IPS-18a (cell line): ENCODE data around the gene SUSD6.

ENCODE experiments used
- H3K27ac ChIP-seq: one replicate; pipeline ENCODE4 v1.5.1; 2013; ENCODE audit warnings: low read length
- H3K27me3 ChIP-seq: one replicate; pipeline ENCODE4 v1.6.1; 2013; ENCODE audit warnings: mild to moderate bottlenecking, low read length; ENCODE audit not compliant: control insufficient read depth, insufficient read depth
- H3K36me3 ChIP-seq: one replicate; pipeline ENCODE4 v1.6.1; 2013; ENCODE audit warnings: low read depth, low read length; ENCODE audit not compliant: control insufficient read depth
- H3K4me1 ChIP-seq: one replicate; pipeline ENCODE4 v1.6.1; 2013; ENCODE audit warnings: low read depth, low read length; ENCODE audit not compliant: control insufficient read depth
- H3K4me3 ChIP-seq: one replicate; pipeline ENCODE4 v1.5.1; 2013; ENCODE audit warnings: low read length
- H3K9ac ChIP-seq: one replicate; pipeline ENCODE4 v1.6.1; 2013; ENCODE audit warnings: mild to moderate bottlenecking, low read length, moderate library complexity
- H3K9me3 ChIP-seq: one replicate; pipeline ENCODE4 v1.6.1; 2013; ENCODE audit warnings: low read depth, low read length; ENCODE audit not compliant: control insufficient read depth

SUSD6 gene

GRCh38 chr14:69669375-69669774, 58.0 kb downstream of the SUSD6 start:
- Histone ChIP-seq H3K27me3 (no peaks in the 10 kb centered on the region), H3K4me1 (peaks cover 7% of the 10 kb centered on the region), H3K9me3 (no peaks in the 10 kb centered on the region), H3K36me3 (no peaks in the 10 kb centered on the region), H3K4me3 (no peak overlapping the region), H3K9ac (no peak overlapping the region), H3K27ac (no peak overlapping the region)

GRCh38 chr14:69670093-69670492, 58.7 kb downstream of the SUSD6 start:
- Histone ChIP-seq H3K36me3 (no peaks in the 10 kb centered on the region), H3K4me1 (peaks cover 8% of the 10 kb centered on the region), H3K9ac (no peak overlapping the region), H3K4me3 (no peak overlapping the region), H3K9me3 (no peaks in the 10 kb centered on the region), H3K27me3 (no peaks in the 10 kb centered on the region), H3K27ac (no peak overlapping the region)

GRCh38 chr14:69671365-69672030, 60.1 kb downstream of the SUSD6 start:
- Histone ChIP-seq H3K27me3 (no peaks in the 10 kb centered on the region), H3K9ac (no peak overlapping the region), H3K4me3 (no peak overlapping the region), H3K36me3 (no peaks in the 10 kb centered on the region), H3K4me1 (peaks cover 8% of the 10 kb centered on the region), H3K9me3 (no peaks in the 10 kb centered on the region), H3K27ac (no peak overlapping the region)

- Histone ChIP-seq H3K27ac (no peak overlapping the region), H3K36me3 (no peaks in the 10 kb centered on the region), H3K4me3 (no peak overlapping the region), H3K9me3 (no peaks in the 10 kb centered on the region), H3K27me3 (no peaks in the 10 kb centered on the region), H3K4me1 (peaks cover 8% of the 10 kb centered on the region), H3K9ac (no peak overlapping the region)
Observed at GRCh38 chr14:69672356-69672755, 61.0 kb downstream of the SUSD6 start.

GRCh38 chr14:69673104-69673503, 61.7 kb downstream of the SUSD6 start:
- no peaks in the 10 kb centered on the region for H3K9me3 ChIP-seq
- peaks cover 8% of the 10 kb centered on the region for H3K4me1 ChIP-seq
- H3K36me3 ChIP-seq = no peaks in the 10 kb centered on the region
- no peak overlapping the region for H3K27ac ChIP-seq
- no peak overlapping the region for H3K9ac ChIP-seq
- H3K27me3 ChIP-seq = no peaks in the 10 kb centered on the region
- no peak overlapping the region for H3K4me3 ChIP-seq

- Histone ChIP-seq H3K27me3 (no peaks in the 10 kb centered on the region), H3K27ac (no peak overlapping the region), H3K9me3 (no peaks in the 10 kb centered on the region), H3K4me3 (no peak overlapping the region), H3K9ac (no peak overlapping the region), H3K36me3 (no peaks in the 10 kb centered on the region), H3K4me1 (peaks cover 8% of the 10 kb centered on the region)
Observed at GRCh38 chr14:69673578-69674305, 62.3 kb downstream of the SUSD6 start.

GRCh38 chr14:69674546-69675244, 63.3 kb downstream of the SUSD6 start:
- Histone ChIP-seq H3K9me3 (no peaks in the 10 kb centered on the region), H3K4me3 (no peak overlapping the region), H3K27me3 (no peaks in the 10 kb centered on the region), H3K4me1 (peaks cover 8% of the 10 kb centered on the region), H3K9ac (no peak overlapping the region), H3K27ac (no peak overlapping the region), H3K36me3 (no peaks in the 10 kb centered on the region)

- Histone ChIP-seq H3K27me3 (no peaks in the 10 kb centered on the region), H3K9me3 (no peaks in the 10 kb centered on the region), H3K4me1 (peaks cover 8% of the 10 kb centered on the region), H3K4me3 (no peak overlapping the region), H3K9ac (no peak overlapping the region), H3K27ac (no peak overlapping the region), H3K36me3 (no peaks in the 10 kb centered on the region)
Observed at GRCh38 chr14:69675245-69675583, 63.8 kb downstream of the SUSD6 start.

- Histone ChIP-seq H3K27ac (no peak overlapping the region), H3K4me3 (no peak overlapping the region), H3K9me3 (no peaks in the 10 kb centered on the region), H3K9ac (no peak overlapping the region), H3K36me3 (no peaks in the 10 kb centered on the region), H3K4me1 (peaks cover 8% of the 10 kb centered on the region), H3K27me3 (no peaks in the 10 kb centered on the region)
Observed at GRCh38 chr14:69675877-69676416, 64.6 kb downstream of the SUSD6 start.

GRCh38 chr14:69676723-69677122, 65.3 kb downstream of the SUSD6 start:
- Histone ChIP-seq H3K9me3 (no peaks in the 10 kb centered on the region), H3K9ac (no peak overlapping the region), H3K27me3 (no peaks in the 10 kb centered on the region), H3K36me3 (no peaks in the 10 kb centered on the region), H3K4me3 (no peak overlapping the region), H3K27ac (no peak overlapping the region), H3K4me1 (peaks cover 8% of the 10 kb centered on the region)

- Histone ChIP-seq H3K9me3 (no peaks in the 10 kb centered on the region), H3K27ac (no peak overlapping the region), H3K9ac (no peak overlapping the region), H3K4me3 (no peak overlapping the region), H3K36me3 (no peaks in the 10 kb centered on the region), H3K4me1 (no peaks in the 10 kb centered on the region), H3K27me3 (no peaks in the 10 kb centered on the region)
Observed at GRCh38 chr14:69680297-69680696, 68.9 kb downstream of the SUSD6 start.
